Endothelial cell of umbilical vein (primary cell): Measurements from ENCODE around the gene FER. TPM values are rescaled to one million over a fixed set of nuclear protein-coding genes. Genes with fewer than 3 reads are reported as not detected.

Experiments used
- BruUV-seq: library from RNA; stranded (reverse); fragments of 400-500 nt; replicated peaks from 2 replicates; lab custom pipeline; 2021; lab: Mats Ljungman, UMichigan
- CTCF ChIA-PET: fragments of 300-600, 350-600 bp; sonication (Branson Sonifier 250); formaldehyde crosslinking; loops from one replicate; lab custom pipeline; 2021; ENCODE audit warnings: antibody characterized with exemption, inconsistent platforms; lab: Charles Lee
- POLR2A ChIA-PET: fragments of 300-600, 350-600 bp; sonication (Branson Sonifier 250); formaldehyde crosslinking; loops from one replicate; lab custom pipeline; 2021; ENCODE audit warnings: antibody characterized with exemption, inconsistent platforms; lab: Charles Lee
- DNase-seq: peaks from one replicate; pipeline ENCODE4 v3.0.0-alpha.2; 2011; ENCODE audit warnings: low read depth, low spot score
- FAIRE-seq: peaks from 2 replicates; lab custom pipeline; 2011; peaks lifted over from hg19 to GRCh38; lab: Jason Lieb, UNC
- H2AFZ ChIP-seq: 2 replicates; pipeline ENCODE4 v1.6.0; 2012; ENCODE audit warnings: low read depth, low read length, control low read depth, inconsistent platforms
- H3K27ac ChIP-seq: 2 replicates; pipeline ENCODE4 v1.5.1; 2011; ENCODE audit warnings: low read depth, mild to moderate bottlenecking, control low read depth, low read length, moderate library complexity; ENCODE audit not compliant: insufficient read depth
- H3K27me3 ChIP-seq, 2 experiments: 2 replicates each; pipeline versions ENCODE4 v1.6.0 to v1.6.1; 2011; ENCODE audit warnings: low read length in 2 of 2, mixed read lengths in 1 of 2; ENCODE audit not compliant: control insufficient read depth in 2 of 2, insufficient read depth in 2 of 2
- H3K36me3 ChIP-seq, 2 experiments: 2 replicates in 1 of 2; 3 replicates in 1 of 2; pipeline ENCODE4 v1.5.1; 2011; ENCODE audit warnings: low read length in 2 of 2, mild to moderate bottlenecking in 1 of 2, moderate library complexity in 1 of 2; ENCODE audit not compliant: control insufficient read depth in 2 of 2, insufficient read depth in 2 of 2; ENCODE audit errors: extremely low read depth in 1 of 2
- H3K4me1 ChIP-seq: 3 replicates; pipeline ENCODE4 v1.5.1; 2011; ENCODE audit warnings: mild to moderate bottlenecking, low read length; ENCODE audit not compliant: control insufficient read depth, insufficient read depth; ENCODE audit errors: extremely low read depth
- H3K4me2 ChIP-seq: 2 replicates; pipeline ENCODE4 v1.6.1; 2011; ENCODE audit warnings: low read length, control low read depth, mixed read lengths; ENCODE audit not compliant: insufficient read depth
- H3K4me3 ChIP-seq, 3 experiments: fragments of 200-600 bp in 1 of 3; sonication (generic), shearing (Covaris generic) in 1 of 3; replicated peaks in 1 of 3; 2 replicates each; pipeline ENCODE4 v1.5.1; 2011 to 2016; ENCODE audit warnings: control low read depth in 3 of 3, low read length in 3 of 3, mild to moderate bottlenecking in 2 of 3, inconsistent platforms in 1 of 3, low read depth in 1 of 3, moderate library complexity in 1 of 3; ENCODE audit not compliant: insufficient read depth in 1 of 3
- H3K79me2 ChIP-seq: 2 replicates; pipeline ENCODE4 v1.6.0; 2012; ENCODE audit warnings: low read length, inconsistent platforms; ENCODE audit not compliant: control insufficient read depth, insufficient read depth
- H3K9ac ChIP-seq: replicated peaks from 2 replicates; pipeline ENCODE3; 2011; ENCODE audit warnings: low read length, control low read depth; ENCODE audit not compliant: insufficient read depth; ENCODE audit errors: extremely low read depth
- H3K9me1 ChIP-seq: replicated peaks from 3 replicates; pipeline ENCODE4 v1.6.0; 2011; ENCODE audit warnings: mild to moderate bottlenecking, low read length; ENCODE audit not compliant: control insufficient read depth, insufficient read depth; ENCODE audit errors: extremely low read depth
- H3K9me3 ChIP-seq: replicated peaks from 2 replicates; pipeline ENCODE4 v1.5.1; 2012; ENCODE audit warnings: low read length, inconsistent platforms; ENCODE audit not compliant: control insufficient read depth, insufficient read depth
- H4K20me1 ChIP-seq: replicated peaks from 2 replicates; pipeline ENCODE3; 2011; ENCODE audit warnings: mild to moderate bottlenecking, low read length; ENCODE audit not compliant: control insufficient read depth, insufficient read depth; ENCODE audit errors: extremely low read depth
- CTCF ChIP-seq, 2 donors: IDR thresholded peaks; 1 replicate in 1 of 2; 2 replicates in 1 of 2; pipeline ENCODE4 v1.5.1; 2011; ENCODE audit warnings: low read length in 2 of 2, mild to moderate bottlenecking in 2 of 2, moderate library complexity in 2 of 2, control low read depth in 1 of 2, inconsistent platforms in 1 of 2, low read depth in 1 of 2; ENCODE audit not compliant: insufficient read depth in 1 of 2; ENCODE audit errors: extremely low read depth in 1 of 2
- EZH2 ChIP-seq: IDR thresholded peaks from 2 replicates; pipeline ENCODE4 v1.6.1; 2012; ENCODE audit warnings: borderline replicate concordance, low read depth, mild to moderate bottlenecking, moderate library complexity, low read length, inconsistent platforms; ENCODE audit not compliant: severe bottlenecking
- FOS ChIP-seq: IDR thresholded peaks from 2 replicates; pipeline ENCODE4 v1.6.1; 2011; ENCODE audit warnings: mild to moderate bottlenecking, low read length, moderate library complexity, borderline replicate concordance; ENCODE audit not compliant: insufficient read depth
- GATA2 ChIP-seq: IDR thresholded peaks from 2 replicates; pipeline ENCODE4 v1.7.0; 2011; ENCODE audit warnings: low read depth, mild to moderate bottlenecking, moderate library complexity, mixed read lengths, low read length; ENCODE audit not compliant: insufficient read length, insufficient read depth
- JUN ChIP-seq: IDR thresholded peaks from 2 replicates; pipeline ENCODE4 v1.6.1; 2011; ENCODE audit warnings: borderline replicate concordance, low read depth; ENCODE audit not compliant: insufficient read length, insufficient read depth
- MAX ChIP-seq: IDR thresholded peaks from 2 replicates; pipeline ENCODE4 v1.6.1; 2011; ENCODE audit not compliant: insufficient read depth, insufficient read length
- MYC ChIP-seq: IDR thresholded peaks from one replicate; pipeline ENCODE4 v1.6.1; 2011; ENCODE audit warnings: mild to moderate bottlenecking, low read depth, low read length
- POLR2A ChIP-seq: IDR thresholded peaks from 2 replicates; pipeline ENCODE4 v1.6.1; 2012; ENCODE audit warnings: low read depth, mild to moderate bottlenecking, control low read depth, low read length
- POLR2AphosphoS5 ChIP-seq: IDR thresholded peaks from 2 replicates; pipeline ENCODE4 v1.6.1; 2012; ENCODE audit warnings: low read depth, mild to moderate bottlenecking, control low read depth, low read length, moderate library complexity; ENCODE audit not compliant: insufficient read depth
- dilution Hi-C: fragments of 300-500 bp; cut with MboI; formaldehyde crosslinking; loops from one replicate; pipeline ENCODE4 v1.15.0; 2019; ENCODE audit warnings: low sequenced_read_pairs; ENCODE audit not compliant: extremely low pct_ligation_motif_present
- intact Hi-C: fragments of 100-400 bp; cut with micrococcal nuclease; formaldehyde crosslinking; loops from one replicate; pipeline ENCODE4 v1.10.0; 2022
- polyA plus RNA-seq, 4 experiments: library from polyadenylated mRNA; depleted of rRNA in 3 of 4; stranded (reverse) in 3 of 4; unstranded in 1 of 4; fragments of >200 nt; gene quantifications; 2 replicates each; pipeline versions ENCODE4 v1.2.1 to v1.2.3, GENCODE V29; 2011 to 2012; ENCODE audit warnings: missing spikeins in 1 of 4
- total RNA-seq: library from RNA; stranded (reverse); gene quantifications from 2 replicates; pipeline ENCODE4 v1.2.3, GENCODE V29; 2021

The FER gene
- total and polyA plus RNA-seq, 2 donors (not counting 3 experiments of a cell fraction or from before 2014, with no cell fraction given) = 2.3 to 27.5 TPM

GRCh38 chr5:108772626-108773025, 24.9 kb downstream of the FER start:
- POLR2A ChIA-PET = no interaction called here

More at GRCh38 chr5:108772626-108773025, 24.9 kb downstream of the FER start:
- H3K27me3 ChIP-seq = no peaks in the 10 kb centered on the region
- no peak overlapping the region for H3K4me3 ChIP-seq
- CTCF ChIA-PET = no interaction called here
- H3K4me1 ChIP-seq = no peaks in the 10 kb centered on the region
- H4K20me1 ChIP-seq = no peaks in the 10 kb centered on the region
- no peak overlapping the region for H2AFZ ChIP-seq
- no peak overlapping the region for H3K27ac ChIP-seq
- no peak for TF ChIP-seq GATA2
- no peak for TF ChIP-seq POLR2A
- no peak for TF ChIP-seq CTCF (IDR thresholded peaks at IDR 0.05; ENCODE audit: extremely low read depth in 1 of 2, insufficient read depth in 1 of 2, low read depth in 1 of 2, low read length in 2 of 2)
- no peak for TF ChIP-seq JUN
- TF ChIP-seq MAX = no peak
- TF ChIP-seq POLR2AphosphoS5 = no peak
- no peak for TF ChIP-seq FOS
- no peak for TF ChIP-seq EZH2
- TF ChIP-seq MYC = no peak
- intact Hi-C loops (no loop called here), dilution Hi-C loops (no loop called here)
- no peak overlapping the region for H3K4me2 ChIP-seq
- no peak for FAIRE-seq
- H3K9ac ChIP-seq = no peak overlapping the region
- BruUV-seq = no TSS peak
- no peaks in the 10 kb centered on the region for H3K9me1 ChIP-seq
- no peak for DNase-seq
- no peaks in the 10 kb centered on the region for H3K36me3 ChIP-seq
- H3K79me2 ChIP-seq = peaks cover 11% of the 10 kb centered on the region
- H3K9me3 ChIP-seq = no peaks in the 10 kb centered on the region
